ENCODE measurements around the gene FSHR. TPM values are rescaled to one million over a fixed set of nuclear protein-coding genes. Genes with fewer than 3 reads are reported as not detected.

The FSHR gene
- total RNA-seq, 2 donors from 2014 or later: not detected

DNA sequence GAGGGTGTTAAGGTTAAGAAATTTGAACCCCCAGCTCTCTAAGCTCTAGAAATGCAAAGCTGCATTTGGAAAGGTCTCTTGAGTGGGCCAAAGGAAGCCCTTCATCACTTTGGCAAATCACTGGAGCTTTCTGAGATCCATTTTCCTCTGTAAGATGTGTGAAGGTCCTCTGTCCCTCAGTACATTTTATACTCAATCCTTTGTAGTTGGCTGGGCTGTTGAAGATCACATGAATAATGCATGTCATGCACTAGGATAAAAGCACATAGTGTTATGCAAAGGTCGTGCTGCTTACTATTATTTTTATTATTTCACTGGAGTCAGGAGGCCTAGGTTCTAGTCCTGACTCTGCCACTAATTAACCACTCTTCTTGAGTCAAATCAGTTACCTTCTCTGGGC, 124.9 kb downstream of the FSHR start:
- Histone ChIP-seq H3K4me3 (no peak overlapping the region), H3K27ac (no peak overlapping the region), H3K9me3 (no peaks in the 10 kb centered on the region), H3K36me3 (replicated peaks in 1 of 2; ENCODE audit: insufficient read depth in 1 of 2, low read depth in 2 of 2) (no peaks in the 10 kb centered on the region), H3K27me3 (no peaks in the 10 kb centered on the region), H3K4me1 (no peaks in the 10 kb centered on the region)
- WGBS, 2 donors: 32 to 36% methylated on average over 1 of the region's 1 CpG
- DNase-seq (no peak), ATAC-seq (no peak)
- no peak for TF ChIP-seq POLR2A (IDR thresholded peaks at IDR 0.05)
- TF ChIP-seq, protein P1, sequence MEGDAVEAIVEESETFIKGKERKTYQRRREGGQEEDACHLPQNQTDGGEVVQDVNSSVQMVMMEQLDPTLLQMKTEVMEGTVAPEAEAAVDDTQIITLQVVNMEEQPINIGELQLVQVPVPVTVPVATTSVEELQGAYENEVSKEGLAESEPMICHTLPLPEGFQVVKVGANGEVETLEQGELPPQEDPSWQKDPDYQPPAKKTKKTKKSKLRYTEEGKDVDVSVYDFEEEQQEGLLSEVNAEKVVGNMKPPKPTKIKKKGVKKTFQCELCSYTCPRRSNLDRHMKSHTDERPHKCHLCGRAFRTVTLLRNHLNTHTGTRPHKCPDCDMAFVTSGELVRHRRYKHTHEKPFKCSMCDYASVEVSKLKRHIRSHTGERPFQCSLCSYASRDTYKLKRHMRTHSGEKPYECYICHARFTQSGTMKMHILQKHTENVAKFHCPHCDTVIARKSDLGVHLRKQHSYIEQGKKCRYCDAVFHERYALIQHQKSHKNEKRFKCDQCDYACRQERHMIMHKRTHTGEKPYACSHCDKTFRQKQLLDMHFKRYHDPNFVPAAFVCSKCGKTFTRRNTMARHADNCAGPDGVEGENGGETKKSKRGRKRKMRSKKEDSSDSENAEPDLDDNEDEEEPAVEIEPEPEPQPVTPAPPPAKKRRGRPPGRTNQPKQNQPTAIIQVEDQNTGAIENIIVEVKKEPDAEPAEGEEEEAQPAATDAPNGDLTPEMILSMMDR (IDR thresholded peaks at IDR 0.05): no peak
- intact Hi-C loops (cut with DNase I): no loop called here

DNA sequence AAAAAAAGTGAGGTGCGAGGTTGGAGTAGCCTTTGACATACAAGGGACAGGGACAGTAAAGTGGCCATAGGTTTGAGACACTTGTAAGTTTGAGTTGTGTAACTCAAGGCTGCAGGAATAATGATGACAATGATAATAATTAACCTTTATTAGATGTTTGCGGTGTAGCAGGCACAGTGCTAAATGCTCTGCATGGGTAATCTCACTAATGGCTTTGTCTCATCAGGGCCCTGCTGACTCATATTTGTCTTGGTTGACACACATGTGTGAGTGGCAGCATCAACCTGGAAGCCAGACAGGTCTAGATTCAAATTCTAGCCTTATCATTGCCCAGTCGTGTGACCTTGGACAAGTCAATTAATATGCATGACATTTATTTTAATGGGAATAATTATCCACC, 126.2 kb downstream of the FSHR start:
- ATAC-seq (no peak), DNase-seq (no peak)
- Histone ChIP-seq H3K36me3 (replicated peaks in 1 of 2; ENCODE audit: insufficient read depth in 1 of 2, low read depth in 2 of 2) (no peaks in the 10 kb centered on the region), H3K4me3 (no peak overlapping the region), H3K4me1 (no peaks in the 10 kb centered on the region), H3K9me3 (no peaks in the 10 kb centered on the region), H3K27me3 (no peaks in the 10 kb centered on the region), H3K27ac (no peak overlapping the region)
- intact Hi-C loops (cut with DNase I): no loop called here
- no peak for TF ChIP-seq POLR2A (IDR thresholded peaks at IDR 0.05)
- TF ChIP-seq, protein P1 (IDR thresholded peaks at IDR 0.05): no peak
- 44 to 46% methylated on average over 3 of the region's 3 CpGs for WGBS, 2 donors

DNA sequence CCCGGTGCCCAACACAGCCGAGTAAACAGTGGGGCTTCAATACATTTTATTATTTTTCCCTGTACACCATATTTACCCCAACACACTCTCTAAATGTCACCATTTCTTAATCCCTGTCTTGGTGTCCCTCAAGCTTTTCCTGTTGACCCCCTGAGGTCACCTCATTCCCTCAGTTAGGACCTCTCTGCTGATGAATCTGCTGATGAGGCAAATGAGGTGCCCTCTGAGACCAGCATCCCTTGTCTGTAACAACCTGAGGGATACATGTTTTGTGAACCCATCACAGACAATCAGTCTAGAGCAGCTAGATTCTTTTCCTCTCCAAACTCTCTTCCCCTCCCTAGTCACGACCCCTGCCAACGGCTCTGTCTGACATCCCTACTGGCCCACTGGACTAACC, 127.6 kb downstream of the FSHR start:
- Histone ChIP-seq H3K4me1 (no peaks in the 10 kb centered on the region), H3K36me3 (replicated peaks in 1 of 2; ENCODE audit: insufficient read depth in 1 of 2, low read depth in 2 of 2) (no peaks in the 10 kb centered on the region), H3K4me3 (no peak overlapping the region), H3K9me3 (no peaks in the 10 kb centered on the region), H3K27me3 (no peaks in the 10 kb centered on the region), H3K27ac (no peak overlapping the region)
- WGBS, 2 donors: 55 to 57% methylated on average over 4 of the region's 4 CpGs
- DNase-seq (no peak), ATAC-seq (no peak)
- TF ChIP-seq, protein P1 (IDR thresholded peaks at IDR 0.05): no peak
- no peak for TF ChIP-seq POLR2A (IDR thresholded peaks at IDR 0.05)
- intact Hi-C loops (cut with DNase I): no loop called here

GRCh38 chr2:49021271-49021670, 133.0 kb downstream of the FSHR start:
- no peaks in the 10 kb centered on the region for H3K27me3 ChIP-seq
- DNase-seq (no peak), ATAC-seq (no peak)
- TF ChIP-seq POLR2A (IDR thresholded peaks at IDR 0.05): no peak
- TF ChIP-seq, protein P1 (IDR thresholded peaks at IDR 0.05): no peak
- H3K36me3 ChIP-seq (replicated peaks in 1 of 2; ENCODE audit: insufficient read depth in 1 of 2, low read depth in 2 of 2): no peaks in the 10 kb centered on the region
- no peaks in the 10 kb centered on the region for H3K9me3 ChIP-seq
- no peaks in the 10 kb centered on the region for H3K4me1 ChIP-seq
- 73 to 80% methylated on average over 2 of the region's 2 CpGs for WGBS, 2 donors
- H3K4me3 ChIP-seq: no peak overlapping the region
- no peak overlapping the region for H3K27ac ChIP-seq
- intact Hi-C loops (cut with DNase I): no loop called here

DNA sequence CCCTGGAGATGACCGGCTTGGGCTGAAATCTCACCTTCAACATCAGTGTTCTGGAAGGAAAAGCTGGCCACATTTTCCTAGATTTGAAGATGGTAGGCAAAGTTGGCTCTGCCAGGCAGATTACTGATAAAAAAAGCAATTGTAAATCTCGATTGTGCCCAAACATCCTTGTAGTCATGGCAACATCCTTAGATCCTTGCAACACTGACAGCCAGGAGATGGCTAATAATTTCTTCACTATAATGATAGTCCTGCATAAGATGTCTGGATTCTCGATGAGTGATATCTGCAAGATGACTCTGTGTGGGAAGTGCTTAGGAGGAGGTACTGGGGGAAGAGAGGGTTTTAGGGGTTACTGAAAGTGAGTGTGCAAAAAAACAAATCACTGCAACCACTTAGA, 149.1 kb downstream of the FSHR start:
- Histone ChIP-seq H3K4me3 (no peak overlapping the region), H3K36me3 (replicated peaks in 1 of 2; ENCODE audit: insufficient read depth in 1 of 2, low read depth in 2 of 2) (no peaks in the 10 kb centered on the region), H3K27ac (no peak overlapping the region), H3K9me3 (no peaks in the 10 kb centered on the region), H3K27me3 (no peaks in the 10 kb centered on the region), H3K4me1 (peaks cover 8% of the 10 kb centered on the region)
- ATAC-seq (no peak), DNase-seq (no peak)
- WGBS, 2 donors: 57 to 65% methylated on average over 3 of the region's 3 CpGs
- intact Hi-C loops (cut with DNase I): no loop called here
- TF ChIP-seq, protein P1 (IDR thresholded peaks at IDR 0.05): no peak
- no peak for TF ChIP-seq POLR2A (IDR thresholded peaks at IDR 0.05)
